HG02642 (cell line): Measurements from ENCODE around the gene PLBD1.

Experiments used
- ATAC-seq: cut with Tn5 transposase; IDR thresholded peaks from one replicate; pipeline ENCODE4 v1.9.1; 2021; ENCODE audit warnings: mild to moderate bottlenecking; ENCODE audit not compliant: unreplicated experiment, poor library complexity

Gene PLBD1

GRCh38 chr12:14571779-14572178 is 4.1 kb upstream of the PLBD1 start:
- ATAC-seq, result no peak

DNA sequence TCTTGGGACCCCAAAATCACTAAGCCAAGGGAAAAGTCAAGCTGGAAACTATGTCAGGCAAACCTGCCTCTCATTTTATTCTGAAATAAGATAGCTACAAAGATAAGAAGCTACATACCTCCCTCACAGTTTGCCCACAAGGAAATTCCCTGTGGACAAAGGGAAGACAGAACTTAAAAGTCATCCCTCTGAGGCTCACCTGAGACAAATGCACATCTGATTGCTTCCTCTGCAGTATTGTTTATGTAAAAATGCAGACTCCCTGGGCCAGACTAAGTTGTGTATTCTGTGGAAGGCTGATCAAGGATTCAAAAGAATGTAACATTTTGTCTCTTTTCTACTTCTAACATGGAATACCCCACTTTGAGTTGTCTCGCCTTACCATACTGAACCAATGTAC is 2.5 kb upstream of the PLBD1 start:
- ATAC-seq, result no peak

DNA sequence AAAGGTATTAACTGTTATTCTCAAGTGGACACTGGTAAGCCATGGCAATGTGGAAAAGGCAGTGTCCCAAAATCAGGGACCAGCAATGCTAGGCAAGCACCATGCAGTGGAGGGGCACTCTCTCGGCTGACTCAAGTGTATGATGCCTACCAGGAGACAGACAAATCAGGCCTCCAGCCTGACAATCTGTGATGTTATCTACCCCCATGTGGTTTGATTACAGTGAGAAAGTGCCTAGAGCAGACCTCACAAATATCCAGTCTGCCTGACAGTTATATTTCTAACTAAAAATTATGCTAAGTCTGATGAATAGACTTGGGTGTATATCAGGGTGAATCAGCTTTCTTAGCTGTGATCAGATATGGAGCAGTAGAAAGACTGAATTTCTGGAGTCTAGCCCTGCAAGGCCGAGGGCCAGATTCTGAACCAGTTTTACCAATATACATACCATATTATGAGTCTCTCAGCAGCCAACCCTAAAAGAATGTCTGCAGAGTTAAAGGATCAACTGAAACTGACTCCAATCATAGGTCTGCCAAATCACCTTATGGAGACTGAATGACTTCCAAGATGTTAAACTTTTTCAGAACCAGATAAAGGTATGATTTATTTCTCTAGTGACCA is 3.2 kb downstream of the PLBD1 start:
- no peak for ATAC-seq

DNA sequence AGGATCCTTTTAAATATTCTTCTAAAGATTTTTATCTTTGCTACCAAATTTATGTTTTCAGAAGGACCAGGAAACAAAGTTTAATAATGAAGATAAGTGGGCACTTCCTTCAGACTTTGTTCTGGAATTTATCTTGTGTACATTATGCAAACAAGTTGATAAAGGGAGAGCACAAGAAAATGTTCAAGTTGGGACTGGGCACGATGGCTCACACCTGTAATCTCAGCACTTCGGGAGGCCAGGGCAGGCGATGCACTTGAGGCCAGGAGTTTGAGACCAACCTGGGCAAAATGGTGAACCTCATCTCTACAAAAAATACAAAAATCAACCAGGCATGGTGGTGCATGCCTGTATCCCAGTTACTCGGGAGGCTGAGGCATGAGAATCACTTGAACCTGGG is 4.6 kb downstream of the PLBD1 start:
- no peak for ATAC-seq

DNA sequence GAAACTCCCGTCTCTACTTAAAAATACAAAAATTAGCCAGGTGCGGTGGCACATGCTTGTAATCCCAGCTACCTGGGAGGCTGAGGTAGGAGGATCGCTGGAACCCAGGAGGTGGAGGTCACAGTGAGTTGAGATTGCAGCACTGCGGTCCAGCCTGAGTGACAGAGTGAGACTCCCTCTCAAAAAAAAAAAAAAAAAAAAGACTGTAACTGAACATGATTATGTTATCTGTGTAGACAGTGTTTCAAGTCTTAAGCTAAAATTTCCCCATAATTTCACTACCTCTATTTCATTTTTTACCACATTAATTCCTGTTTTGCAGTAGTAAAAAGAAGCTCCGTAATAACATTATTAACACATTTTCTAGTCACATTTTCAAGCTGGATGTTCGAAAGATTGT is 5.4 kb downstream of the PLBD1 start:
- ATAC-seq, result no peak

DNA sequence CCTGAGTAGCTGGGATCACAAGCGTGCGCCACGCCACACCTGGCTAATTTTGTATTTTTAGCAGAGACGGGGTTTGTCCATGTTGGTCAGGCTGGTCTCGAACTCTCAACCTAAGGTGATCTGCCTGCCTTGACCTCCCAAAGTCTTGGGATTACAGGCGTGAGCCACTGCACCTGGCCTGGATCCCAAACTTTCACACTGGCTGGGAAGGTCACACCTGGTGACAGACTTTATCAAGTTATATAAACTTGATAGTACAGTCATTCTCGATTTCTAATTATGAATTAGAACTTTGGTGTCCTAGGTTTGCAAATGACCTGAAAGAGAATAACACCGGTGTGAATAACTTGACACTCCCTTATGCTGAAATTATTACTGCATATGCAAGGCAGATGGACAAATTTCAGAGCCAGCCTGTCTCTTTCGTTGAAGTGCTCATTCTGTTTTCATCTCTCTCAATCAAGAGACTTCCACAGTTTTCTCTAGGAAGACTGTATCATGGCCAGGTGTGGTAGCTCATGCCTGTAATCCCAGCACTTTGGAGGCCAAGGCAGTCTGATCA is 5.9 kb downstream of the PLBD1 start:
- ATAC-seq, result no peak

- ATAC-seq, result no peak
Observed at GRCh38 chr12:14560904-14561574, 6.6 kb downstream of the PLBD1 start.

DNA sequence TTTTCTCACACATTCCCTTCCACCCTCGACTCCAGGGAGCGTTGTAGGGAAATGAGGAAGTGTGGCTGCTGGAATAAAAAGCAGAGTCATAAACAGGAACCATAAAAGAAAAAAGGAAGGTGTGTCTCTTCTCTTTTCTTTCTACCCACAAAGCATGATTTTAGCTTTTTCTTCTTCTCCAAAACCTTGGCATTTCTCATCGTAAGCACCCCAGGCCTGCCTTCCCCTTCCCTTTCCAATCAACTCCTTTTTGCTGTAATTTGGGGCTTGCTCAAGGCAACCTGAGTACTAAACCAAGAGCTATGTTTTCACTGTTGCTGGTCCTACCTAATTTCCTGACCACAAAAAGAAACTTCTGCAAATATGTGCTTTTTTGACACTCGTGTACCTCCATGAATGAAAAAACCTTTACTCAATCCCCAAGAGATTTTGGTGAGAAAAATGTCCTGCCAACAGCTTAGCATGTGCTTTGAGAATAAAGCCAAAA is 9.2 kb downstream of the PLBD1 start:
- ATAC-seq, result no peak

DNA sequence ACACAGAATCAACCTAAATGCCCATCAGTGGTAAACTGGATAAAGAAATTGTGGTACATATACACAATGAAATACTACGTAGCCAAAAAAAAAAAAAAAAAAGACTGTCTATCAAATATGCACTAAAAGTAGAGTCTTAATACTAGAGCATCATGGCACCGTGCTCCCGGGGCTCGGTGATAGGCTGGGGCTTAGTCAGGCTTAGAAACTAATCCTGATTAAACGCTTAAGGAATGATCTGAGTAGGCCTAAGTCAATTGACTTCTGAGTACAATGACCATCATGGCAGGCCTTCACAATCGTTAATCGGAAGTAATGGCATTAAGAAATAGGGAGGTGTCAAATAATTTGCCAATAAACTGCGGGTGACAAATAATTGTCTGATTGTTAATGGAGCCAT is 9.7 kb downstream of the PLBD1 start:
- ATAC-seq, result no peak

GRCh38 chr12:14554281-14555007 is 13.2 kb downstream of the PLBD1 start:
- ATAC-seq, result no peak

DNA sequence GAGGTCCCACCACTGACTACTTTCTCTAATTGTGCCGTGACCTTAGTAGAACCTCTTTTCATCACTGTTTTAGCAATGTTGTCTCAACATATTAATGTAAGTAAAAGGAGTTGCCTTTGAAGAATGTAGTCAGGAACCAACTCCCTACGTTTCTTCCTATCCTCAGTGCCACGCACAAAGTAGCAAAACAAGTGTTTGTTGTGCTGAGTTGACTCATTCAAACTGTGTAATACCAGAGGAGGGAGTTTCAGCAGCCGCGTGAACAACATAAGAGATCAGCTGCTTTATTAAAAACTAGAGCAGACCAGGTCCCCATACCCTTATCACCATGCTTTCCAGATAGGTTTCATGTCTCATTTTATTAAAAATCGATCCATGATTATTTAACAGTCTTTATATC is 19.1 kb downstream of the PLBD1 start:
- no peak for ATAC-seq

GRCh38 chr12:14547571-14547970 is 20.1 kb downstream of the PLBD1 start:
- no peak for ATAC-seq

DNA sequence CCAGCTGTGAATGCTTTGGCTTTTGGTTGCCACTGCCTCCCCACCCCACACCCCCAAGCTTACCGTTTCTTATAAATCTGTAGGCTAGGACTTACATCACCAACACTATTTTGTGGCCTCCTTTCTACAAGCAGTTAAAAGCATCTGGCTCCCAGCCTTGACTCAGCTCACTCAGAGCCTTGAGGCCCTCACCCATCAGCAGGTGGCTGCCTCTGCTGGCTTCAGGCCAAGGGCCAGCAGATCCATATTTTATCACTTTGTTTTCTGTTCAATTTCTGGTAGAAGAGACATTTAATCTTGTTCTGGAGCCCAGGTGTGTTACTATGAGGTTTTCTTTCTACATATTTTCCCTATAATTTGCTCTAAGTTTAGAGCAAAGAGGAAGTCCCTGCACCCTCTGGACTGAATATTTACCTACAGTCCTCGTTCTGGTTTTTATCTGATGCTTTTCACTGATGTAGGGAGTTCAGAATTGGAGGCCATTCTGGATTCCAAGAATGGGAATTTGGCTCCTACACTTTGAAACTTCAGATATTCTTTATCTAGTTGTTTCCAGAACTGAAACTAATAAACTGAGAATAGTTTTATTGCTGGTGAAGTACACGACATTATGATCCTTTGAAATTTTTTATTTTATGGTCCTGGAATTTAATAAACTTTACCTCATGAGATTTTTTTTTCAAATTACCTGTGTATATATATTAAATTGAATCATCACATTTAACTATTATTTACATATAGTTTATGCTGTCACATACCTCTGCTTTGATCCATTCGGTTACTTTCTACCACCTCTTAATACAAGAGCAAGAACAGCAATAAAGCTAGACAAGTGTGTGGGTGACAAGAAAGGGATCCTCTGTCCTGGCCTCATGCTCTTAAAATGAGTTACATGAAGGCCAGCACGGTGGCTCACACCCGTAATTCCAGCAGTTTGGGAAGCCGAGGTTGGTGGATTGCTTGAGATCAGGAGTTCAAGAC is 22.2 kb downstream of the PLBD1 start:
- no peak for ATAC-seq

- no peak for ATAC-seq
Observed at GRCh38 chr12:14540801-14541462, 26.8 kb downstream of the PLBD1 start.

GRCh38 chr12:14537088-14537487 is 30.6 kb downstream of the PLBD1 start:
- ATAC-seq, result no peak

DNA sequence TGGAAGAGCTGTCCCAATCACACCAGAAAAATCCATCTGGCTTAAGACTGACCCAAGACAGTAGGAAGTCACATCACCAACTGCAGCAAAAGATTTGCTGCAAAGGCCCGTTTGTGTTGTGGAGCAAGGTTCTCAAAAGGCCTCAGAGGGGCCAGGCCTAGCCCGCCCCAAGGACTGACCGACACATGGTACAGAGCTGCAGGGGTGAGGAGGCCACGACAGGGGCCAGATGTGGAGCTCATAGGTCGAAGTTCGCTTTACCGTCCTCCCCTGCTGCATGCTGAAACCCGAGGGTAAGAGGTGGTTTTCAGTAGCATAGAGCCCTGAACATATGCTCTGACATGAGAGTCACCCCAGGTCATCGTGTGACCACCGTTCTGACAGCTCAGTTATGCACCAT is 35.5 kb downstream of the PLBD1 start:
- no peak for ATAC-seq

DNA sequence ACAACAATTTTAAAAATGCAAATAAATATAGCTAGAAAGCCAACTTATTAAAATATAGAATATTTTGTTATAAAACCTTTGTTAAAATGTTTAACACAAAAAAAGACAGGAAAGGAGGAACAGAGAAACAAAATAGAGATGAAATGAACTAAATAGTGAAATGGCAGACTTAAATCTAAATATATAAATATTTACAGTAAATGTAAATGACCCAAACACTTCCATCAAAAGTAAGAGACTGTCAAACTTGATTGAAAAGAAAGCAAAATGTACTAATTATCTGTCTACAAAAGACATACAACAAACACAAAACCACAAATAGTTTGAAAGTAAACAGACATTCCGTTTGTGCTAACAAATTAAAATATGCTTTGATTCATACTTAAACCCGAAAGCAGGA is 41.7 kb downstream of the PLBD1 start:
- no peak for ATAC-seq

- no peak for ATAC-seq
Observed at GRCh38 chr12:14521822-14522221, 45.9 kb downstream of the PLBD1 start.

DNA sequence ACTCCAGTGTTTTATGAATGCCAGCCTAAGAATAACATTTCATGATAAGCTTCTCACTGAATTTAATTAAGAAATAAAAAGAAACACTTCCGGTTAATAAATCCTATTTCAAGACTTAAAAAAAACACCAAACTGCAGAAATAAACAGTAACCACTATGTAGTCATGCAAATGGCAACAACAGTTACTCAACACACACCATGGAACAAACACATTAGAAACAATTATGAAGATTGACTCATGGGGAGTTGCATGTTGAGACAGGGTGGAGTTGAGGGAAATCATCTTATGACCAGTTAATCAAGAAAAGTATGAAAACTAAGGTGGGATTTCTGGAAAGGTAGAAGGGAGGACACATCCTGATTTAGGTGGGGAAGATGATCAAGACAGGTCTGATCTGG is 52.7 kb downstream of the PLBD1 start:
- ATAC-seq, result no peak
